GM18520 (cell line): ENCODE measurements around the gene ZNF2.

ENCODE experiments used
- ATAC-seq: cut with Tn5 transposase; IDR thresholded peaks from one replicate; pipeline ENCODE4 v1.9.1; 2021; ENCODE audit not compliant: unreplicated experiment

The ZNF2 gene

GRCh38 chr2:95204396-95204795, 38.8 kb downstream of the ZNF2 start:
- ATAC-seq: no peak

GRCh38 chr2:95206096-95206495, 40.5 kb downstream of the ZNF2 start:
- ATAC-seq: no peak

GRCh38 chr2:95207111-95207961, 41.7 kb downstream of the ZNF2 start, which contains the start of gene ZNF892:
ZNF892 (plus strand) TSS chr2:95207521; CDS start chr2:95207816, 295 bp downstream.
- peak; percentile 87 for ATAC-seq

GRCh38 chr2:95208106-95208505, 42.5 kb downstream of the ZNF2 start:
- no peak for ATAC-seq

- ATAC-seq: no peak
These were observed 49.5 kb downstream of the ZNF2 start for GRCh38 chr2:95215018-95215612.

- ATAC-seq: no peak
These were observed 54.8 kb downstream of the ZNF2 start for GRCh38 chr2:95220449-95220848.

- ATAC-seq: no peak
These were observed 60.0 kb downstream of the ZNF2 start for GRCh38 chr2:95225658-95226057.

- ATAC-seq: no peak
These were observed 66.1 kb downstream of the ZNF2 start for GRCh38 chr2:95231723-95232122.

GRCh38 chr2:95232232-95232631, 66.6 kb downstream of the ZNF2 start:
- no peak for ATAC-seq
